AG04449 (cell line): ENCODE results near the gene GDI1.

ENCODE experiments used
- CTCF ChIA-PET: fragments of 350-600 bp; formaldehyde crosslinking; extraction: SDS; loops from one replicate; lab custom pipeline; 2021; ENCODE audit warnings: antibody characterized with exemption; lab: Yijun Ruan, JAX
- POLR2A ChIA-PET: fragments of 400-600, 350-600 bp; formaldehyde crosslinking; extraction: SDS; loops from one replicate; lab custom pipeline; 2020; ENCODE audit warnings: antibody characterized with exemption, inconsistent platforms; lab: Yijun Ruan, JAX
- DNase-seq: peaks from one replicate; pipeline ENCODE4 v3.0.0-alpha.2; 2010; ENCODE audit warnings: low read depth, low spot score
- H3K4me3 ChIP-seq: 2 replicates; pipeline ENCODE4 v1.5.1; 2011; ENCODE audit warnings: low read depth, mild to moderate bottlenecking, control low read depth, low read length
- CTCF ChIP-seq: IDR thresholded peaks from one replicate; pipeline ENCODE4 v1.5.1; 2011; ENCODE audit warnings: mild to moderate bottlenecking, moderate library complexity, low read length, control low read depth, inconsistent platforms; ENCODE audit not compliant: insufficient read depth; ENCODE audit errors: missing control alignments

The GDI1 gene

GRCh38 chrX:154441984-154442707 is 5.2 kb downstream of the GDI1 start:
- TF ChIP-seq CTCF, result no peak
- POLR2A ChIA-PET, result no interaction called here
- no peak for DNase-seq
- no peak overlapping the region for H3K4me3 ChIP-seq
- CTCF ChIA-PET, result no interaction called here

GRCh38 chrX:154443479-154443910 is 6.5 kb downstream of the GDI1 start:
- no peak for DNase-seq
- ChIA-PET CTCF (interaction anchor here (0.6 to 0.9 kb wide), 2 partner anchors 45 to 84 kb away, joined by 3 to 4 read pairs; partner anchors contain the start of gene RPL10), POLR2A (interaction anchor here (1.0 kb wide), 1 partner anchor 15 kb away, joined by 3 read pairs; no protein-coding TSS in a partner anchor)
- peak overlapping the region; percentile 43 for H3K4me3 ChIP-seq
- no peak for TF ChIP-seq CTCF

GRCh38 chrX:154443992-154444754 is 7.2 kb downstream of the GDI1 start, which contains the start of gene FAM50A:
Gene FAM50A (plus strand): TSS chrX:154444141. CDS start chrX:154444236, 95 bp downstream.
- no peak for TF ChIP-seq CTCF
- no peak for DNase-seq
- H3K4me3 ChIP-seq, result peak within 1 kb of the TSS; percentile 64
- ChIA-PET POLR2A (interaction anchor here (1.0 kb wide), 1 partner anchor 15 kb away, joined by 3 read pairs; no protein-coding TSS in a partner anchor), CTCF (interaction anchor here (0.9 kb wide), 1 partner anchor 46 kb away, joined by 3 read pairs; the partner anchor contains the start of gene RPL10)

- POLR2A ChIA-PET, result interaction anchor here (1.1 kb wide), 1 partner anchor 9 kb away, joined by 3 read pairs; no protein-coding TSS in a partner anchor
- H3K4me3 ChIP-seq, result peak overlapping the region; percentile 64
Observed at GRCh38 chrX:154444755-154445246, 7.8 kb downstream of the GDI1 start.

GRCh38 chrX:154445776-154446175 is 8.8 kb downstream of the GDI1 start:
- no peak for TF ChIP-seq CTCF
- no peak for DNase-seq
- no peak overlapping the region for H3K4me3 ChIP-seq
- CTCF ChIA-PET, result interaction anchor here (0.8 kb wide), 1 partner anchor 82 kb away, joined by 3 read pairs; no protein-coding TSS in a partner anchor
- POLR2A ChIA-PET, result interaction anchor here (1.1 to 1.3 kb wide), 2 partner anchors 8 to 14 kb away, joined by 3 to 5 read pairs; no protein-coding TSS in a partner anchor

More at GRCh38 chrX:154444755-154445246, 7.8 kb downstream of the GDI1 start:
- TF ChIP-seq CTCF, result no peak
- DNase-seq, result no peak
- CTCF ChIA-PET, result interaction anchor here (0.7 kb wide), 1 partner anchor 10 kb away, joined by 3 read pairs; no protein-coding TSS in a partner anchor
